ENCODE measurements around the gene GINS1.

GRCh38 chr20:25467441-25467840 is 60.0 kb downstream of the GINS1 start:
- no peak for TF ChIP-seq CTCF (IDR thresholded peaks at IDR 0.05)
- TF ChIP-seq ZFX (IDR thresholded peaks at IDR 0.05; ENCODE audit: borderline replicate concordance): no peak

Measured in 22Rv1 (cell line).